PFSK-1 (cell line): ENCODE results near the gene TMEM131L.

Source experiments
- POLR2AphosphoS5 ChIP-seq: IDR thresholded peaks from 2 replicates; pipeline ENCODE4 v1.6.1; 2012; ENCODE audit warnings: low read depth, mild to moderate bottlenecking, control low read depth, low read length, moderate library complexity
- REST ChIP-seq, 2 experiments: IDR thresholded peaks; 2 replicates each; pipeline versions ENCODE4 v1.6.1 to v1.8.0; 2011 to 2012; ENCODE audit warnings: low read depth in 2 of 2, low read length in 2 of 2, control low read depth in 1 of 2, inconsistent platforms in 1 of 2, mild to moderate bottlenecking in 1 of 2, moderate library complexity in 1 of 2; ENCODE audit not compliant: insufficient read depth in 1 of 2
- SIN3A ChIP-seq: IDR thresholded peaks from 2 replicates; pipeline ENCODE4 v1.6.1; 2012; ENCODE audit warnings: mild to moderate bottlenecking, low read length, moderate library complexity, borderline replicate concordance; ENCODE audit not compliant: insufficient read depth
- TAF1 ChIP-seq: IDR thresholded peaks from 2 replicates; pipeline ENCODE4 v1.6.1; 2012; ENCODE audit warnings: low read length, control low read depth, borderline replicate concordance; ENCODE audit not compliant: insufficient read depth

- TF ChIP-seq SIN3A (no peak), POLR2AphosphoS5 (no peak), TAF1 (no peak), REST (IDR thresholded peaks at IDR 0.05; ENCODE audit: insufficient read depth in 1 of 2, low read depth in 2 of 2, low read length in 2 of 2) (no peak)
Observed at GRCh38 chr4:153553819-153554170, 87.6 kb downstream of the TMEM131L start.
